Mesendoderm (in vitro differentiated cells): ENCODE measurements around the gene TMEM272.
A peak's percentile ranks its signal among the peaks of the same experiment; 100 is the strongest.

Experiments
- DNase-seq: peaks from one replicate; pipeline ENCODE4 v3.0.0; 2013
- H2AK5ac ChIP-seq: 2 replicates; pipeline ENCODE4 v1.6.1; 2013; ENCODE audit warnings: low read length, inconsistent platforms
- H2BK120ac ChIP-seq: 2 replicates; pipeline ENCODE4 v1.6.1; 2013; ENCODE audit warnings: low read depth, mild to moderate bottlenecking, low read length, moderate library complexity, mixed read lengths
- H2BK15ac ChIP-seq: replicated peaks from 2 replicates; pipeline ENCODE4 v1.6.1; 2013; ENCODE audit warnings: low read depth, mild to moderate bottlenecking, moderate library complexity
- H2BK5ac ChIP-seq: 2 replicates; pipeline ENCODE4 v1.6.1; 2013; ENCODE audit warnings: low read length, inconsistent platforms
- H3K18ac ChIP-seq: 2 replicates; pipeline ENCODE4 v1.6.1; 2013; ENCODE audit warnings: mild to moderate bottlenecking, low read length, mixed read lengths
- H3K23ac ChIP-seq: one replicate; pipeline ENCODE4 v1.6.1; 2013; ENCODE audit warnings: low read length
- H3K27ac ChIP-seq: 2 replicates; pipeline ENCODE4 v1.5.1; 2013; ENCODE audit warnings: low read depth, mild to moderate bottlenecking, inconsistent platforms, low read length, moderate library complexity
- H3K27me3 ChIP-seq: 2 replicates; pipeline ENCODE4 v1.6.1; 2013; ENCODE audit warnings: low read length, control low read depth, mild to moderate bottlenecking, inconsistent platforms; ENCODE audit not compliant: insufficient read depth, poor library complexity
- H3K36me3 ChIP-seq: 2 replicates; pipeline ENCODE4 v1.6.1; 2013; ENCODE audit warnings: low read length, inconsistent platforms; ENCODE audit not compliant: control insufficient read depth, insufficient read depth
- H3K4ac ChIP-seq: one replicate; pipeline ENCODE4 v1.6.1; 2013; ENCODE audit warnings: low read depth, mild to moderate bottlenecking, low read length, moderate library complexity
- H3K4me1 ChIP-seq: 2 replicates; pipeline ENCODE4 v1.6.1; 2013; ENCODE audit warnings: low read depth, low read length, inconsistent platforms; ENCODE audit not compliant: control insufficient read depth
- H3K4me2 ChIP-seq: 2 replicates; pipeline ENCODE4 v1.6.1; 2013; ENCODE audit warnings: low read length
- H3K4me3 ChIP-seq: 2 replicates; pipeline ENCODE4 v1.5.1; 2013; ENCODE audit warnings: mild to moderate bottlenecking, low read length
- H3K56ac ChIP-seq: one replicate; pipeline ENCODE4 v1.6.1; 2013; ENCODE audit warnings: low read length
- H3K79me1 ChIP-seq: 2 replicates; pipeline ENCODE4 v1.6.1; 2013; ENCODE audit warnings: low read length, inconsistent platforms
- H3K79me2 ChIP-seq: 2 replicates; pipeline ENCODE4 v1.6.1; 2013; ENCODE audit warnings: mild to moderate bottlenecking, low read length; ENCODE audit not compliant: control insufficient read depth, insufficient read depth
- H3K9ac ChIP-seq: 2 replicates; pipeline ENCODE4 v1.6.1; 2013; ENCODE audit warnings: low read length, inconsistent platforms
- H4K5ac ChIP-seq: one replicate; pipeline ENCODE4 v1.6.1; 2013; ENCODE audit warnings: low read length
- H4K8ac ChIP-seq: one replicate; pipeline ENCODE4 v1.6.1; 2013; ENCODE audit warnings: low read depth, mild to moderate bottlenecking, control low read depth, low read length, moderate library complexity
- WGBS: extraction: QIAGEN DNeasy Blood & Tissue Kit; methylation state at CpG from one replicate; pipeline ENCODE4 v1.1.7; 2013; ENCODE audit warnings: low lambda C conversion rate, missing lambda C conversion rate; ENCODE audit not compliant: insufficient coverage; ENCODE audit errors: extremely low coverage; 5-methylcytosine and 5-hydroxymethylcytosine counted together

Gene TMEM272

GRCh38 chr13:51818276-51818675, 26.7 kb downstream of the TMEM272 start:
- H2BK15ac ChIP-seq: no peak overlapping the region
- DNase-seq: no peak
- no peak overlapping the region for H3K4me2 ChIP-seq
- no peaks in the 10 kb centered on the region for H3K36me3 ChIP-seq
- H3K79me1 ChIP-seq: no peaks in the 10 kb centered on the region
- no peak overlapping the region for H4K8ac ChIP-seq
- H4K5ac ChIP-seq: no peak overlapping the region
- no peak overlapping the region for H2BK120ac ChIP-seq
- H2BK5ac ChIP-seq: no peak overlapping the region
- no peak overlapping the region for H2AK5ac ChIP-seq
- no peak overlapping the region for H3K23ac ChIP-seq
- H3K27me3 ChIP-seq: no peaks in the 10 kb centered on the region
- no peak overlapping the region for H3K18ac ChIP-seq
- no CpG with 5 or more reads among the region's 4 CpGs for WGBS
- H3K79me2 ChIP-seq: no peaks in the 10 kb centered on the region
- H3K4me3 ChIP-seq: no peak overlapping the region
- peaks cover 6% of the 10 kb centered on the region for H3K4me1 ChIP-seq
- no peak overlapping the region for H3K9ac ChIP-seq
- no peak overlapping the region for H3K27ac ChIP-seq
- H3K4ac ChIP-seq: no peak overlapping the region
- no peak overlapping the region for H3K56ac ChIP-seq

GRCh38 chr13:51817717-51818116, 27.3 kb downstream of the TMEM272 start:
- Histone ChIP-seq H3K23ac (no peak overlapping the region), H4K5ac (no peak overlapping the region), H3K27me3 (no peaks in the 10 kb centered on the region), H3K4me1 (peaks cover 6% of the 10 kb centered on the region), H2AK5ac (no peak overlapping the region), H3K79me1 (no peaks in the 10 kb centered on the region), H2BK5ac (no peak overlapping the region), H3K4me3 (no peak overlapping the region), H2BK15ac (no peak overlapping the region), H3K56ac (no peak overlapping the region), H2BK120ac (no peak overlapping the region), H3K4ac (no peak overlapping the region), H3K27ac (no peak overlapping the region), H4K8ac (no peak overlapping the region), H3K36me3 (no peaks in the 10 kb centered on the region), H3K79me2 (no peaks in the 10 kb centered on the region), H3K9ac (no peak overlapping the region), H3K18ac (no peak overlapping the region), H3K4me2 (no peak overlapping the region)
- no CpG with 5 or more reads among the region's 8 CpGs for WGBS
- DNase-seq: no peak

GRCh38 chr13:51816604-51817249, 28.2 kb downstream of the TMEM272 start:
- Histone ChIP-seq H3K56ac (peak overlapping the region; percentile 22), H2BK120ac (no peak overlapping the region), H3K79me1 (no peaks in the 10 kb centered on the region), H3K4me1 (peaks cover 6% of the 10 kb centered on the region), H3K4me2 (no peak overlapping the region), H2BK5ac (no peak overlapping the region), H3K18ac (no peak overlapping the region), H3K4me3 (no peak overlapping the region), H3K27ac (no peak overlapping the region), H3K36me3 (no peaks in the 10 kb centered on the region), H3K23ac (no peak overlapping the region), H4K8ac (no peak overlapping the region), H2BK15ac (no peak overlapping the region), H4K5ac (no peak overlapping the region), H3K4ac (no peak overlapping the region), H2AK5ac (no peak overlapping the region), H3K9ac (no peak overlapping the region), H3K79me2 (no peaks in the 10 kb centered on the region), H3K27me3 (no peaks in the 10 kb centered on the region)
- DNase-seq: no peak
- no CpG with 5 or more reads among the region's 19 CpGs for WGBS

GRCh38 chr13:51815848-51816247, 29.1 kb downstream of the TMEM272 start:
- no peak overlapping the region for H4K5ac ChIP-seq
- no peak overlapping the region for H2BK120ac ChIP-seq
- no peaks in the 10 kb centered on the region for H3K79me1 ChIP-seq
- H3K56ac ChIP-seq: no peak overlapping the region
- no peak overlapping the region for H2BK15ac ChIP-seq
- H2AK5ac ChIP-seq: no peak overlapping the region
- no peak overlapping the region for H3K9ac ChIP-seq
- no CpG with 5 or more reads among the region's 11 CpGs for WGBS
- H3K79me2 ChIP-seq: no peaks in the 10 kb centered on the region
- H3K4ac ChIP-seq: no peak overlapping the region
- no peak overlapping the region for H3K27ac ChIP-seq
- H4K8ac ChIP-seq: no peak overlapping the region
- H3K4me3 ChIP-seq: no peak overlapping the region
- no peaks in the 10 kb centered on the region for H3K36me3 ChIP-seq
- H3K4me1 ChIP-seq: peaks cover 6% of the 10 kb centered on the region
- no peak overlapping the region for H2BK5ac ChIP-seq
- H3K4me2 ChIP-seq: no peak overlapping the region
- H3K23ac ChIP-seq: no peak overlapping the region
- no peak for DNase-seq
- no peaks in the 10 kb centered on the region for H3K27me3 ChIP-seq
- H3K18ac ChIP-seq: no peak overlapping the region

GRCh38 chr13:51814825-51815650, 29.9 kb downstream of the TMEM272 start:
- DNase-seq: peak; percentile 79
- no peak overlapping the region for H3K9ac ChIP-seq

More at GRCh38 chr13:51814825-51815650, 29.9 kb downstream of the TMEM272 start:
- WGBS: no CpG with 5 or more reads among the region's 13 CpGs
- Histone ChIP-seq H3K79me2 (no peaks in the 10 kb centered on the region), H4K8ac (no peak overlapping the region), H3K23ac (no peak overlapping the region), H3K4me2 (no peak overlapping the region), H2BK5ac (no peak overlapping the region), H3K18ac (no peak overlapping the region), H3K4me3 (no peak overlapping the region), H3K36me3 (no peaks in the 10 kb centered on the region), H2BK15ac (no peak overlapping the region), H3K56ac (peak overlapping the region; percentile 47), H2AK5ac (no peak overlapping the region), H3K79me1 (no peaks in the 10 kb centered on the region), H3K27ac (no peak overlapping the region), H2BK120ac (no peak overlapping the region), H3K27me3 (no peaks in the 10 kb centered on the region), H4K5ac (no peak overlapping the region), H3K4me1 (peaks cover 6% of the 10 kb centered on the region), H3K4ac (no peak overlapping the region)
